Limb (tissue), 2 donors: Measurements from ENCODE around the gene CDH4.
"Not testable (repeated sequence)": the region's sequence is repeated elsewhere in the genome, so short reads cannot be mapped to it uniquely, and the experiment has no call there.

Experiments
- DNase-seq, 2 donors: peaks; one replicate each; pipeline ENCODE4 v3.0.0-alpha.2; 2016; ENCODE audit errors: extremely low spot score in 2 of 2

The CDH4 gene

GRCh38 chr20:61854538-61854937, 602.5 kb downstream of the CDH4 start:
- DNase-seq, result not testable (repeated sequence)

DNA sequence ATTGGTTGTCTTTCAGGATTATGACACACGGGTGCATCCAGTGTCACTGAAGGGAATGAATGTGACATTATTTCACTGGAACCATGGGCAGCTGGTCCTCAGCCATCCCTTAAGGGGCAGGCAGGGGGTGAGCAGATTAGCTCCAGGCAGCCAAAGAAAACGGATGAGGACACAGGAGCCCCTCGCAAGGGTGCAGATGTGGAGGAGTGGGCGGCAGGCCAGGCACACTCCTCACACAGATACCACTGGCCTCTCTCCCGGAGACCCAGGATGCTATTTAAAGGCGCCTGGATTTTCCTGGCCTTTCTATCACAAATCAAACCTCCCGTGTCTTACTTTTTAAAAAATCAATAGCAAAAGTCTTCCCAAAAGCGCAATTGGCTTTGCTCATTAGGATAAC, 603.2 kb downstream of the CDH4 start:
- DNase-seq, result no peak

DNA sequence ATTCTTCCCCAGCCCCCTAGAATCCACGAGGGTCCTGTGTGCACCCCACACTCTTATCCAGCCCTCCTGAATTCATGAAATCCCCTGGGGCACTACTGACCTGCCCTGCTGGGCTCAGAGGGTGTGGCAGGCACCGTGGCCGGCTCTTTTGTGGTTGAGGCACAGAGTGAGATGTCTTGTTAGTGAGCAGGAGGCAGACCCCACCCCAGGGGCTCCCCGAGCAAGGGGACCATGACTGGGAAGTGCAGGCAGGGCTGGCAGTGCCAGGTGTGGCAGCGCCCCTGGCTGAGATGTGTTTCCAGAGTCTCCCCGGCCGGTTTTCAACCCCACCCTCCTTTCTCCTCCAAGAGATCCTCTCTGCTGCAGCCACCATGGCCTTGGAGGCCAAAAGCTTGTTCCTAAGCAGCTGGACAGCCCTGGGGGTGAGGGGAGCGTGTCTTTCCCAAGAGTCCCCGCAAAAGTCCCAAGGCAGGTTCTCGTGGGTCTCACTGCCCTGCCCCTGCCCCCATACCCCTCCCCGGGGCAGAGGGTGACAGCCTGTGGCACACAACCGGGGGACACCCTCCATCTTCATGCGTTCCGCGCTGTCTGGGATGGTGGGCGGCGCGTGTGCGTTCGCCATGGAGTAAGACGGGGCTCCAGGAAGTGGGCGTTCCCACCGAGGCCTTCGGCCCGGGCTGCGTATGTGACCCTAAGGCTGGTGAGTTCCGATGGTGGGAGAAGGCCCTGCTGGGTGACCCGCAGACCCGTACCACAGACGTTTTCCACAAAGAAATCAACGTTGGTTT, 604.8 kb downstream of the CDH4 start:
- DNase-seq, result no peak

DNA sequence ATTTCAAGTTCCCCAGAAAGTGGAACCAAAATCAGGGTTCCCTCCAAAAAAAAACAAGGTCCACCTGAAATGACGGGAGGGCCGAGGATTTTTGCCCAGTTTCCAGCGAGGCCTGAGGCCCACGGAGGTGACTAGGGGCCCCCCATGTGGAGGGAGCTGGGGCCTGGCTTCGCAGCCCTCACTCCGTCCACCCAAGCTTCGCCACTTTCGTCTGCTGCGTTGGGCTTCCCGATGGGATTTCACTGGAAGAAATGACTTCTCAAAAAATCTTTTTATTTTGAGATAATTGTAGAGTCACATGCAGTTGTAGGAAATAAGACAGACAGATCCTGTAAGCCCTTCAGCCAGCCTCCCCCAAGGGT, 605.3 kb downstream of the CDH4 start:
- no peak for DNase-seq

DNA sequence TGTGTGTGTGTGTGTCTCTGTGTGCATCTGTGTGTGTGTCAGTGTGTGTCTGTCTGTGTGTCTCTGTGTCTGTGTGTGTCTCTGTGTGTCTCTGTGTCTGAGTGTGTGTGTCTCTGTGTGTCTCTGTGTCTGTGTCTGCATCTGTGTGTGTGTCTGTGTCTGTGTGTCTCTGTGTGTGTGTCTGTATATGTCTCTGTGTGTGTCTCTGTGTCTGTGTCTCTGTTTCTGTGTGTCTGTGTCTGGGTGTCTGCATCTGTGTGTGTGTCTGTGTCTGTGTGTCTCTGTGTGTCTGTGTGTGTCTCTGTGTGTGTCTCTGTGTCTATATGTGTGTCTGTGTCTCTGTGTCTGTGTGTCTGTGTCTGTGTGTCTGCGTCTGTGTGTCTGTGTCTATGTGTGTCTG, 605.8 kb downstream of the CDH4 start:
- DNase-seq, result no peak

DNA sequence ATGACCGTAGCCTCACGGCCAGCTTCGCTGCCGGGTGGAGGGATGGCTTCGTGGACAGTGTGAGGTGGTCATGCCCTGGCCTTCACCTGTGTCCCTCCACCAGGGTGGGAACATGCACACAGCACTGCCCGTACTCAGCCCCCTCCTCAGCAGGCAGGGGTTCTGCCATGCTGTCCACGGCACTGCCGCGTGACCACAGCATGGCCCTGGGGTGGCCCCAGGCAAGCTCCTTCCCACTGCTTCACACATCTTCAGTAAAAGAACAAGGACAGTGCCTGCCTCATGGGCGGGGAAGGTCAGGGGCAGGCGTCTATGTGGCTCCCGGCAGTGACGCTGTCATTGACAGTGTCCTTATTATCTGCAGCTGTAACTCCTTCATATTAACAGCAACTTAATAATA, 607.7 kb downstream of the CDH4 start:
- no peak for DNase-seq

- no peak for DNase-seq
Observed at GRCh38 chr20:61860260-61860987, 608.4 kb downstream of the CDH4 start.

- DNase-seq, result no peak
Observed at GRCh38 chr20:61861054-61861841, 609.2 kb downstream of the CDH4 start.

- no peak for DNase-seq
Observed at GRCh38 chr20:61861858-61862257, 609.8 kb downstream of the CDH4 start.

- DNase-seq, result no peak
Observed at GRCh38 chr20:61862881-61863280, 610.8 kb downstream of the CDH4 start.

DNA sequence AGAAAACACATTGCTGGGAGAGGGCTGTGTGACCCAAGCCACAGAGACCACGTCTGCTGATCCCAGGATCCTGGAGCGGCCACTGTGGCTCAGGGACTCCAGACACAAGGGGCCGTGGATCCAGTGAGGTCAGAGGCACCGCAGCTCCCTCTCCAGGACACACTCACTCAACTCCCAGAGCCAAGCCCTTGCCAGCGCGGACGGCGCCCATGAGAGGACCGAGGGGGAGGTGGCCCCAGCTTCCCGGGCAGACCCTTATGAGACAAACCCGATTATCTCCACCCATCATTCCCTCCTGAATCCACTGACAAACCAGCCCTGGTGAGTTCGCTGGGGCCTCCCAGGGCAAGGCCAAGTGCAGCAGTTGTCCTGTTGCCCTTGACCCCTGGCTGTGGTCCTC, 612.4 kb downstream of the CDH4 start:
- no peak for DNase-seq

GRCh38 chr20:61865353-61865752, 613.3 kb downstream of the CDH4 start:
- no peak for DNase-seq

GRCh38 chr20:61866165-61866564, 614.1 kb downstream of the CDH4 start:
- no peak for DNase-seq

GRCh38 chr20:61868006-61868405, 615.9 kb downstream of the CDH4 start:
- no peak for DNase-seq

GRCh38 chr20:61868466-61869090, 616.5 kb downstream of the CDH4 start:
- no peak for DNase-seq

DNA sequence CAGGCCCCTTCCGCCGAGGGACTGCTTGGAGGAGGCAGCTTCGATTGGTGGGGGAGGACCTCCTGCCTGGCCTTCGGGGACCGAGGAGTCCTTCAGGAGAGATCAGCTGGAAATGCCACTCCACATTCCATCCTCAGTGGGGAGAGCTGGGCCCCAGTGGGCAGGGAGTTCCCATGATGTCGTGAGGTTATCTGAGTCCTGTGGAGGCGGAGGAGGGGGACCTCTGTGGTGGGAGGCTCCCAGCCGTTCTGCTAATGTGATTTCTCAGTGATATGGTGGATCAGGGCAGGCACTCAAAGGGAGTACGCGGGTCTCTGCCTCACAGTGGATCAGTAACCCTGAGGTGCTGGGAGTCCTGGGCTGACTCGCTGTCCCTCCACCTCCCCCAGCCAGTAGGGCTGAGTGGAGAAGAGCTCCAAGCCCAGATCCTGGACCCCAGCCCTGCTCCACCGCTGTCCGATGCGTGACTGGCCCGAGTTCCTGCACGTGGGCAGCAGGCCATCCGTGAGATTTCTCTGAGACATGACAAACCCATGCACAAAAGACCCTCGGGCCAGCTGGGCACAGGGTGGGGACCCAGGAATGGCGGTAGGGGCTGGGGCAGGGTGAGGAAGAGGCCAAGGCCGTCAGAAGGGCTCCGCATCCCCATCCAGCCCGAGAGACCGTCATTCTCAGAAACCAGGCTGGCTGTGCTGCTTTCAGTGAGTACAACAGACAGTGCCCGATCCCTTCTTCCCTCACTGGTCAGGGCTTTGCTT, 617.9 kb downstream of the CDH4 start:
- DNase-seq, result no peak

DNA sequence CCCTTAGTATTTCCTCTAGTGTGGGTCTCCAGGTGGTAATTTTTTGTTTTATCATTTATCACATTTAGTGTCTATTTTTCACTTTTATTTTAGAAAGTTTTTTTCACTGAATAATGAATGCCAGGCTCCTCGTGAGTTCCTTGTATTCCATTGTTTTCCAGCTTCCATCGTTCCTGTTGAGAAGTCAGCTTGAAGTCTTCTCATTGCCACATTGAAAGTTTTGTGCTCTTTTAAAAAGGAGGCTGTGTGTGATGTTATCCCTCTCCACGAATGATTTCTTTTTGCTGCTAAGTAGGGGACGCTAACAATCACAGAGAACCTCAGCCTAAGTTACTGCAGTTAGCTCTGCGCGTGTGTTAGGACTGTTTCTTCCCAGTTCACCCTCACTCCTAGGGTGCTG, 619.1 kb downstream of the CDH4 start:
- no peak for DNase-seq

DNA sequence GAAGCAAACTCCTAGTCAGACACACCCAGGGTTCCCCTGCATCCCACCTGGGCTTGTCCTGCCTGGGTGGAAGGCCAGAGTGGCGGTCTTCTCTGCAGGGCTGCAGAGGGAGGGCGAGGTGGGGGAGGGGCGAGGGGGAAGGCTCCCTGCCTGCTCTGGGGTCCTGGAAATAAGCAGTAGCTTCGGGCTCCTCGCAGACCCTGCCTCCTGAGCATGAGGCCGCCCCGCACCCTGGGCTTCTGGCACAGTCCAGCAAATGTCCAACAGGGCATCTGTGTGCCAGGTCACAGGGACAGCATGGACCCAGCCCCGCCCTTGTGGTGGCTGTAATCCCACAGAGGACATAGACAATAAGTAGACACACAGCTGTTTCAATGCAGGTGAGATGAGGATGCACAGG, 619.9 kb downstream of the CDH4 start:
- no peak for DNase-seq

DNA sequence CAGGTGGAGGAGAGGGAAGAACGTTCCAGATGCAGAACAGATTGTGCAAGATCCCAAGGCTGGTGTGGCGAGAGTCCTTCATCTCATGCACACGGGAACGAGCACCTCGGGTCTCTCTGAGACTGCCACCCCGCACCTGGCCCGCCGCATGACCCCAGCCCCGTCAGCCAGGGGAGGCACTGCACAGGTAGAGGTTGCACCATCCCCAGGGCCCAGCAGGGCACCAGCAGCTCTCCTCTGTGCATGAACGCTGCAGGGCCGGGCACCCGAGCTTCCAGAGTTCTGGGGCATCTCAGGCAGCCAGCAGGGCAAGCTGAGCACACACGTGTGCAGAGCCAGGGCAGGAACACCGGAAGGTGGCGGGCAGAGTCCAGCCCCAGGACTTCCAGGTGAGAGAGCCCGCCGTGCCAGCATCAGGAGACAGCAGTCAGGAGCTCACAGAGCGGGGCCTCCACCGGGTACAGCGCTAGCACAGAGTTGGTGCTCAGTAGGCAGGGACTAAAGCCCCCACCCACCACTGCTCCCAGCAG, 620.4 kb downstream of the CDH4 start:
- no peak for DNase-seq

GRCh38 chr20:61873651-61874420, 621.8 kb downstream of the CDH4 start:
- DNase-seq, result no peak
